Amniotic stem cell (primary cell): ENCODE results near the gene SMIM36.
"Not testable (repeated sequence)": the region's sequence is repeated elsewhere in the genome, so short reads cannot be mapped to it uniquely, and the experiment has no call there.

Source experiments
- DNase-seq: peaks from one replicate; lab custom pipeline; 2025; lab: John Stamatoyannopoulos, UW

The SMIM36 gene

DNA sequence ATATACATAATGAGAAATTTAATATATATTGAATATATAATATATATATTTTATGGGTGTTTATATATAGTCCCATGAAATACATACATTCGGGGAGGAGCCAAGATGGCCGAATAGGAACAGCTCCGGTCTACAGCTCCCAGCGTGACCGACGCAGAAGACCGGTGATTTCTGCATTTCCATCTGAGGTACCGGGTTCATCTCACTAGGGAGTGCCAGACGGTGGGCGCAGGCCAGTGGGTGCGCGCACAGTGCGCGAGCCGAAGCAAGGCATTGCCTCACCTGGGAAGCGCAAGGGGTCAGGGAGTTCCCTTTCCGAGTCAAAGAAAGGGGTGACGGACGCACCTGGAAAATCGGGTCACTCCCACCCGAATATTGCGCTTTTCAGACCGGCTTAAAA lies 9.6 kb downstream of the SMIM36 start:
- not testable (repeated sequence) for DNase-seq

DNA sequence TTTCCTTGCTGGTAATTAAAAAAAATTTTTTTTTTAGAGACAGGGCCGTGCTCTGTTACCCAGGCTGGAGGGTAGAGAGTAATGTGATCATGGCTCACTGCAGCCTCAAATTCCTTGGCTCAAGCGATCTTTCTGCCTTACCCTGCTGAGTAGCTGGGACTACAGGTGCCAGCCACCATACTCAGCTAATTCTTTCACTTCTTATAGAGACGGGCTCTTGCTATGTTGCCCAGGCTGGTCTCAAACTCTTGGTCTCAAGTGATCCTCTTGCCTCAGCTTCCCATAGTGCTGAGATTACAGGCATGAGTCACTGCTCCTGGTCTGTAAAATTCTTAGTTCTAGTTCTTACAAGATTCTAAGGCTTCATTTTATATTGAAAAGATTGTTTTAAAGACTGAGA lies 11.1 kb downstream of the SMIM36 start:
- DNase-seq, result no peak

DNA sequence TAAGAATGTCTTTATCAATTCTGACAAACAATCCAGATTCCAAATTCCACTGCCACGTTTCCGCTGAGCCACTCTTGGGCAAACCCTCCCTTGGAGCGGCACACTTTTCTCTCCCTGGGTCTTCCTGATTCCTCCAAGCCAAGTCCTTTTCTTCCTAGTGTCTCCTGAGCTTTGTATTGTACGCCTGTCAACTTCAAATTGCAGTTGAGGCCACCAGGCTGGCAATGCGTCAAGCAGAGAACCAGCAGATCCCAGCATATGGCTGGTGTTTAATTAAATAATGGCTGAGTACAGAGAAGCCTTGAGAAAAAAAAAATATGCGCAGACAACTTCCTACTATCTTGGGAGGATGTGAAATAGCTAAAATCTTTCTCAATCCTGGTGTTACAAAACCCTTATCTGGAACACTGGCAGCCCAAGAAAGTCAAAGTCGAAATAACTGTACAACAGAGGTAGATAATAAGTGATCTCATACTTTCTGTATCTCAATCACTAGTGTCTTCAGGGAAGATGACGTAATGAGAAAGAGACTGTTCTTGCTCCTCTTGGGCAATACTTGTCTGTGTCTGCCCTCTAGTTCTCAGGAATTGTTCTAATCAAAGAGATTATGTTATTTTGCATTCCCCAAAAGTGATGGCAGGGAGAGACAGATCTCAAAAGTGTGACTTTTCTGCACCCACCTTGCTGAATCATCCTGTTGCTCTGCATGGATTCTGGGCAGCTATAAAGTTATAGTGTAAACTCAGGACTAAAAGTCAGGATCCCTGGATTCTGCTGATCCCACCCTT lies 15.0 kb downstream of the SMIM36 start:
- no peak for DNase-seq

DNA sequence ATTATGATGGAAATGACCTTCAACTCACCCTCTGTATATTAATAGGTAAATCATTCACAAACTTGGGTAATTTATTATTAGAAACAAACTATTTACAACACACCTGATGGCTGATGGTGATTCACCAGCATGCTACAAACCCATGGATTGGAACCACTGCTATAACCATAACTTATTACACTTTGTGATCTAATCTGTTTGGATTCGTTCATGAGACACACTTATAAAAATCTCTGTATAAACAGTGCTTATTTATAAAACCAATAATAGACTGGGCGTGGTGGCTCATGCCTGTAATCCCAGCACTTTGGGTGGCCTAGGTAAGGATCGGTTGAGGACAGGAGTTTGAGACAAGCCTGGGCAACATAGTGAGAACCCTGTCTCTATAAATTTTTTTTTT lies 16.0 kb downstream of the SMIM36 start:
- DNase-seq, result no peak

DNA sequence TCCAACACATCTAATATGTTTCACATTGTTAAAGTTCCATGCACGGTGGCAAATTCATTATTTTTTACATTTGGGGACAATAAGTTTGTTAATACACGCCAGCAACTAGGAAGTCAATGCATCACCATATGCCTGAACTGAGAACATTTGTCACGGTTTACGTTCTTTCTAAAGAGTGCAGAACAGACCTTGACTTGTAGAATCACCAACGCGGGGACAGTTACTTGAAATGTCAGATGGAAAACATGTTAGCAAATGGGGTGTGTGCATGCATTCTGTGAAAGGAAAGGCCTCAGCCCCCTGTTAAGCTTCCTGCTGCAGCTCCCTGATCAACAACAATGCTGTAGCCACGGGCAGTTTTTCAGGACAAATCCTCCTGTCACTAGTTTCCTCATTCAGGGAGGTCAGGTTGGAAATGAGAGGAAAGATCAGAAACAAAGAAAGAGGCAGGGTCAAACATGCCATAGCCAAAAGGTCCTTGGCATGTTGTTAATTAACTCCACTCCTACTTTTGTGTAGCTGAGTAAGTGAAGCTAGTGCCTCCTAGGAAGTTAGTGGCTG lies 18.4 kb downstream of the SMIM36 start:
- DNase-seq, result no peak

DNA sequence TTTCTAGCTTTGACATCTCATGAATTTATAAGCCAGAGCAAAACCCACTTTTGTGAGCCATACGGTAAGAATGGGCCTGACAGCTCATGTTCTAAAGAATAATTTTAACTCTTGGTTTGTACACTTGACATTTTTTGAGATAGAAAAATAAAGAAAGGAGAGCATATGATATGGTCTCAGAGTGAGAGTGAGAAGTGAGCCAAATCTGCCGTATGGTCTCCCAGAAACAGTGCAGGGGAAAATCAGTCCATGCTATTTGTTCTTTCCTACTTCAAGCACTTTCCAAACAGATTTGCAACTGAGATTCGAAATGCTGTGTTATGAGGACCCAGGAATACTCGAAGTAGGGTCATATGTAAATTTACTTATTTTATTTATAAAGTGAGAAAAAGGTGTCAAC lies 20.9 kb downstream of the SMIM36 start:
- no peak for DNase-seq

DNA sequence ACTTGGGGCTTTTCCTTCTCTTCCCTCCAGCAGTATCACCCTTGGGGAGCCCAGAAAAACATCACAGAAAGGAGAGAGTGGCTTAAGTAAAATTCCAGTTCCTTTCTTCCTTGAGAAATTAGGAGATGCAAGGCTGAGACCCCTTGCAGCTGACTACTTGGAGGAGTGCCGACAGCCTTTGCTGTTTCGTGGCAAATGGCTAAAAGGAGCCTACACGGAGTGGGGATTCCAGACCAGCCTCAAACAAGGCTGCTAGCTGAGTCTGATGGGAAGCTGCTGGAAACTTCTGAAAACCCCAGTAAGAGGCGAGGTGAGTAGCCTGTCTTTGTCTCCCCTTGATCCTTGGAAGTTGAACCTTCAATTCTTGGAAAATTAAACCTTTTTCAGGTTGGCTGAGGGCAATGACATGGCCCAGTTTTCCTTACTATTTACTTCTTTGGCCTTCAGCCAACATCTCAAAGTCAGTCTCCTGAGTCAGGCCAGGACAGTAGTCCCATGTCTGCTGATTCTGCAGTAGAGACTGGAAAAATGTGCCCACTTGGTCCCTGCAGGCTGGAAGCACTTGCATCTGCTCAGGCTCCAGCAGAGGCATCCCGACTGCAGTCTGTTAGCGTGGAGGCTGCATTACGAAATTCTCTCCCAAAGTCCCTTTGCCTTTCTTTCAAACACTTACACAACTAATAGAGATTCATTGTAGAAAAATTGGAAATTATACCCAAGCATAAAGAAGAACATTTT lies 23.4 kb downstream of the SMIM36 start:
- DNase-seq, result no peak

DNA sequence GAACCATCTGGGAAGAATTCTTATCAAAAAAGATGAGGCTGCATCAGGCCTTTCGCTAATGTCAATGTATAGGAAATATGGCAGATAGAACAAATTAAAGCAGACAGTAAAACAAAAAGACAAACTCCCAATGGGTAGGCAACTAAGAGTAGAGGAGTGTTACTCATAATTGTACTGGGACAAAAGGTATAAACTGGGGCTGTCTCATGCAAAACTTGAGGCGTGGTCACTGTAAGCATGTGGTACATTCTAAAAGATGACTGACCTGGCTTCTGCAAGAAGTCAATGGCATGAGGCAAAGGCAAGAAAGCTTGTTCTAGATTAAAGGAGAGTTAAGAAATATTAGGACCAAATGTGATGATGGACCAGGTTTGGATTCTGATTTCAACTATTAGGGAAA lies 26.7 kb downstream of the SMIM36 start:
- DNase-seq, result no peak

DNA sequence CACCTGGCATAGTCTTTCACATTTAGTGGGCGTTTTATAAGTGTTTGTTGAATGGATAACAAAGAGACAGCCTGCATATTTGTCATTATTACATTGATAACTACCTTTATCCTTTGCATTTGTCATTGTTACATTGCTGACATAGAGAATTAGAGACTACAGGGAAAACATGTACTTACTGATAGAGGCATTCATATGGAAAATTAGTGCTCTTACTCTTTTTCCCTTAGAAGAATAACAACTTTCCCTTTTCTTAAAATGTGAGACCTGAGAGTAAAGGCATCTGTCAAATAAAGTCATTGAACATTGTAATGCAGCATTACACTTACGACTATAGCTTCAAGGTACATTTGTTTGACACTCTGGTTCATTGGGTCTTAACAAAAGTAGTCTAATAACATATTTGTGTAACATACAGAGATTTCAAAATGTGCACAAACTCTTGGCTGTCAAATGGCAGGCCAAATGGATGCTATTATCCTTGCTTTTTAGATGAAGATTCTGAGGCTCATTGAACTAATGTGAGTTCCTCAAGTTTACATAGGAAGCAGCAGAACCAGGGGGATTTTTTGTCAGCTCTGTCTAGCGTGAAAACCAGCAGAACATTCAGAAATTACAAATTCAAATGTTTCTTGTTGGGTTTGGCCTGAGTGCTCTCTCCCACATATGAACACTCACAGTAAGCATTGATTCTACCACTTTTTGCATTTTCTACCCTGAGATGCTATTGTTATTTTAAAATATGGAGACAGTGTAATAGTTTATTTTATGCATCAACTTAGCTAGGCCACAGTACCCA lies 28.5 kb downstream of the SMIM36 start:
- DNase-seq, result no peak

DNA sequence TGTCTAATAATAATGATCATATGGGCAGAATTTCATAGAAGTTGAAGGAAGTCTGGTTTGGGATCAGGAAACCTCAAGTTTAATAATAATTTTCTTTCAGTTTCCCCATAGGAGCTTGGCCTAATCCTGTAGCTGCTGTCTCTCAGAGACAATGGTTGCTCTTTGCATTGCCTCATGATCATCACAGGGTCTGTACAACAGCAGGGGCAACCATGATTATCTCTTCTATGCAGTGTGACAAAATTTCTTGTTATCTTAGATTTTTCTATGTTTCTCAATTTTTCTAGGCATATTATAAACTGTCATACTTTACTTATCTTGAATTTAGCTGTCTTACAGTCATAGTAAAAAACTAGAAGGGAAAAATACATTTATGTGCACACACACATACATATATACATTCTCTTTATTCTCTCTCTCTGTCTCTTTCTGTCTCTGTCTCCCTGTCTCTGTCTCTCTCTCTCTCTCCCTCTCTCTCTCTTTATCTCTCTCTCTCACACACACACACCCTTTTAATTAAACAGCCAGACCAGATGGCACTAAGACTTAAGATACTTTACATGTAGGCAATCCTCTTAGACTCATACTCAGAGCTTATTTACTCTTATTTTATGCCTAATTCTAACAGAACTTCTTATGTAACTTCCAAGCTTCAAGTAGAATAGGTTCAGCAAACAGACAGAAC lies 30.5 kb downstream of the SMIM36 start:
- DNase-seq, result no peak

DNA sequence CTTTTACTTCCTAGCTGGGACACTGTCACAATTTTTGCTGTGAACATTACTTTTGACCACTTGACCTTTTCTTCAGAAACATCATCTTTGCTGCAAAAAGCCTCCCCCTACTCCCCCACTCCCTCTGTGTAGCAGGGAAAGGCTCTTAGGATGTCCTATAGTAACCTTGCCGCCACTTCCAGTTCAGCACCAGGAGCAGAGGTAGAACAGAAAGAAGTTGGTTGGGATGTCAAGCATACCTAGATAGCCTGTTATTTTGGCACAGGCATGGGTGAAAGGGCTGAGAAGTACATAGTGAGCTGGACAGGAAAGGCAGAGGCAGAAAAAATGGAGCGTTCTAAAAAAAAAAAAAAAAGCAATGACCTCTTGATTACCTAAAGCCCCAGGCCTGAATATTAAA lies 31.3 kb downstream of the SMIM36 start:
- DNase-seq, result no peak

DNA sequence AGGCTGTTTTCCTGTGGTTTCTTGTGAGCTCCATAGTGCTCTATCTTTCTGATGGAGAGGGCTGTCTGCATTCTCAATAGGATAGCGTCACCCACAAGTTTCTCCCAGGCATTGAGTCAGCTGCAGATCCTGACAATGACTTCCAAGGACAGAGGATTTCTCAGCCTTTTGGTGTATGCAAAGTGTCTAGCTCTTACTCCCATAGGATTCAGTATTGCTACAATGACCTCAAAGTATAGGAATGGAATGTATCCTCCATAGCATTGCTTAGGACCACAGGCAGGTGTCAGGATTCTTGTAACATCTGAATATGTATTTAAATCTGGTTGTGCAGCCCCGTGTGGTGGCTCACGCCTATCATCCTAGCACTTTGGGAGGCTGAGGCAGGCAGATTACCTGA lies 32.3 kb downstream of the SMIM36 start:
- DNase-seq, result no peak

DNA sequence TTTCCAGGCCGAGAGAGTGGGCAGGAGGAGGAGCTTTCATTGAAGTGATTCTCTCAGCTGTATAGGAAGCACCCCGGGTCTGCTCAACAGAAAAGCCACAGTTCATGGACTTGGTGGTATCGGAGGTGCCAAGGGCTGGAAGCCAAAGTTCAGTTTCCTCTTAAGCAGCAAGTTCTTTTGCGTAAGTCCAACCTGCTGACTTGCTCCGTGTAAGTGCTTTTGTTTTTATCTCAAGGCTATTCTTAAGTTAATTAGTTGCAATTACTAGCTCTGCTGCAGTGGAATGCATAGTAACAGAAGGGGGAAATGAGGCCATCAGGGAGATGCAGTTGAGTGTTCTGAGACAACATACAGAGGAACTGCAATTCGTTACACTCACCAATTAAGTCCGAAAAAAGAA lies 44.6 kb downstream of the SMIM36 start:
- DNase-seq, result no peak

DNA sequence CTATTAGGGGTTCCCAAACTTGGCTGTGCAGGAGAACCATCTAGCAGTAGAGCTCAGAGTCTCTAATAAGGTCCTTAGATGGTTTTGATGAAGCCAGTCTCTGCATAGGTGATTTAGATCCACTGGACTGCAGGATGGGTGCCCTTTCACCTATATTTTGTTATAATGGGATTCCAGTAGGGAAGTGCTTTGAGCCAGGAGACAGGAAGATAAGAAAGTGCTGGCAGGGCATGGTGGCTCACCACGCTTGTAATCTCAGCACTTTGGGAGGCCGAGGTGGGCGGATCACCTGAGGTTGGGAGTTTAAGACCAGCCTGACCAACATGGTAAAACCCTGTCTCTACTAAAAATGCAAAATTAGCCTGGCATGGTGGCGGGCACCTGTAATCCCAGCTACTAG lies 45.5 kb downstream of the SMIM36 start:
- not testable (repeated sequence) for DNase-seq

DNA sequence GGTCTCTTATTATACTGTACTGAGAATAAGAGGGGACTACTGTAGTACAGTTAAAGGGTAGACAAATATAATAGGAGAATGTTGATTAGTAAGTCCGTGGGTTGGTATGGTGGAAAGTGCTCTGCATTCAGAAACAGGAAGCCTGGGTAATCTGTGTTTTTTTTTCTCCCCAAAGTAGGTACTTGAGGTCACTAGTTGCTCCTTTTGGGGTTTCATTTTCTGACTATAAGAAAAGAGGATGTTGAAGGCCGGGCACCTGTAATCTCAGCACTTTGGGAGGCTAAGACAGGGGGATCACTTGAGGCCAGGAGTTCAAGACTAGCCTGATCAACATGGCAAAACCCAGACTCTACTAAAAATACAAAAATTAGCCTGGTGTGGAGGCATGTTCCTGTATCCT lies 47.7 kb downstream of the SMIM36 start:
- DNase-seq, result no peak

DNA sequence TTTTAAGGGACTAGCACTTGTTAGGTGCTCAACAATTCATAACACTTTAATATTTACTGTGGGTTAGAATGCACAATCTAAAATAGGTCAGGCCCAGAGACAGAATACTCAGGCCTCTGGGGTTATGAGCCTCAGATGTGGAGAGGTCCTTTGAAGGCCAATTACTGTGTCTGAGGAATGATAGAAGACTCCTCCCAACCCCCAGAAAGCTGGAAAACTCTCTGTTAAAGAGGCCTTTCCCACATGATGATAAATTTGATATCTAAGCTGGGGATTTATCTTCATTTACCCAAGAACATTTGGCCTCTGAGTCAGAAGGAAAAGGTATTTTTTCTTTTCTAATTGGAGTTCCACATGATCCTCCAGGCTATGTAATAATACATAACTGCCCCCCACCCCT lies 48.5 kb downstream of the SMIM36 start:
- DNase-seq, result no peak

DNA sequence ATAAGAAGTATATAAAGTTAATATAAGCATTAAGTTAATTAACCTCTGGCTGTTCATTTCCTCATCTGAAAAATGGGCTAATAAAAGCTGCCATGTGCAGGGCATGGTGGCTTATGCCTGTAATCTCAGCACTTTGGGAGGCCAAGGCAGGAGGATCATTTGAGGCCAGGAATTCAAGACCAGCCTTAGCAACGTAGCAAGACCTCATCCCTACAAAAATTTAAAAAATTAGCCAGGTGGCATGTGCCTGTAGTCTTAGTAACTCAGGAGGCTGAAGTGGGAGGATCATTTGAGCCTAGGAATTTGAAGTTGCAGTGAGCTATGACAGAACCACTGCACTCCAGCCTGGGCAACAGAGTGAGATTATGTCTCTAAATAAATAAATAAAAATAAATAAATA lies 49.0 kb downstream of the SMIM36 start:
- DNase-seq, result no peak

DNA sequence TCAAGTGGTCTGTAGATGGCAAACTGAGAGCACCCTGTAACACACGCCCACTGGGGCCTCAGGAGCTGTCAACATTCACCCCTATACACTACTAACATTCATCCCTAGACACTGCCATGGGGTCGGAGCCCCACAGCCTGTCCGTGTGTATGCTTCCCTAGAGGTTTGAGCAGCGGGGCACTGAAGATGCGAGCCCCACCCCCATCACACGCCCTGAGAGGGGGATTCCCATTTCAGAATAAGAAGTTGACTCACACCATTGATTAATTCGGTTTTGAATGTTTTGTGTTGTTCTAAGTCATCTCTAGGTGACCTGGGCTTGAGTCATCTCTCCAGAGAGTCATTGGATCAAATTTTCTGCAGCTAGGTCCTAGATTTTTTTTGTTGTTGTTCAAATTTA lies 52.3 kb downstream of the SMIM36 start:
- DNase-seq, result no peak

DNA sequence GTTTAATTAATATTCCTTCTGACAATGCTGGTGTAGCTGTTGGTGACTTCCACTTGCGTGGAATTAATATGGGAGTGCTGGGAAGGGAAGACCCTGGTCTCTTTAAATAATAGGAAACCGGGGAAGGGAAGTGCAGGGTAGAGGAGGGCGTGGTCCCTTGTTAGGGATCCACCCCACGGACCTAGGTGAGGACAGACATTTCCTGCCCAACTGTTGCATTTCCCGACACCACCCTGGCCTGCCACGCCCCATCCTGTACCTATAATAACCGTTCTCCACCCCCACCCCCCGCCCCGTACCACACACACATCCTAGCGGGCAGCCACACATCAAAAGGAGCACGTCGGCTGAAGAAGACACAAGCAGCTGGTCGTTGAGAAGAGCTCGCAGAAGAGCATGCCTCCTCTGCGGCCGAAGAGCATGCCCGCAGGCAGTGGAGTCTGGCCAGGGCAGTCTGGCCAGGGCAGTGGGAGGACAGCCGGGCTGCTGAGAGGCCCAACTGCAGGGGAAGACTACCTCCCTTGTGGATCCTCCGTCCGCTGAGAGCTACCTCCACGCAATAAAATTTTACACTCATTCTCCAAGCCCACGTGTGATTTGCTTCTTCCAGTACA lies 52.9 kb downstream of the SMIM36 start:
- no peak for DNase-seq

DNA sequence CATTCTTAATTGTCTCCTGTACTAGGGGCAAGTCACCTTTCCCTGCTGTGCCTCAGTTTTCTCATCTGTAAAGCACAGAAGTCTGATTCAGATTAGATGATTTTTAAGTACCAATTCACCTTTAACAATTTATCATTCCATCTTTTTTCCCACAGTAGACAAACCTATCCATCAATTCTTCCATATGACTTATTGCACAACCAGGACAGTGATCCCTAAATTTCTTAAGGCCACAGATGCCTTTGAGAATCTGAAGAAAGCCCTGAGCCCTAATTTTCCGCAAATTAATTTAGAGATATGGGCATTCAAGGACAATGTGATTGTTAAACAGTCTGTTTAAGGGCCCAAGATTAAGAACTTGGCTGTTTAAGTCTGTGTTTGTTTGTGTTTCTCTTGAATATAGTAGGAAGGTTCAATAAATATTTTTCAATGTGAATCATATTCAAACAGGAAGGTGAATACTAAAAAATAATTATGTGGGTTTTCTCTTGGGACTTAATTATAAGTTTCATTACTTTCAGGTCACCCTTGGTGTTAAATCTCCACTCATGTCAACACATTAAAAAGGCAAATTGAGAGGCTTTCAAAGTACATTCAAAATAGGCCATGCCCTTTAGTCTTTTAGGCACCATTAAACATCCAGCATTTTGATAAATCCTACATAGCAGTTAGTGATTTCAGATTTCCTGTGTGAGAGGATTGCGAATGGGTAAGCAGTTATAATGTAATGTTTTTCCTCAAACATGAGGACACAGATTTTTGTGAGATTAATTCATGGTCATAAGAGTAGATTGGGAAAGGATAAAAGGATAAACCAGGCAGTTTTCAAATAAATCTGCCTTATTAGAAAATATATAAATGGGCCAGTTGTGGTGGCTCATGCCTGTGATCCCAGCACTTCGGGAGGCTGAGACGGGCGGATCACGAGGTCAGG lies 54.7 kb downstream of the SMIM36 start:
- no peak for DNase-seq
